Effector CD8-positive, alpha-beta T cell (primary cell): ENCODE results near the gene ANKRD66.
"Not testable (repeated sequence)": the region's sequence is repeated elsewhere in the genome, so short reads cannot be mapped to it uniquely, and the experiment has no call there.

Source experiments
- DNase-seq: peaks from one replicate; lab custom pipeline; 2025; lab: John Stamatoyannopoulos, UW
- total RNA-seq, 4 experiments: gene quantifications; one replicate each; lab custom pipeline; 2026; lab: John Stamatoyannopoulos, UW

ANKRD66 gene
- total RNA-seq, result 0 reads per million in 4 experiments

- no peak for DNase-seq
These were observed at the start of gene ANKRD66 for GRCh38 chr6:46746696-46747095. TSS of gene ANKRD66 (plus strand) at chr6:46746933. CDS start at chr6:46751949, 5,016 bp downstream.

- no peak for DNase-seq
These were observed 46.8 kb upstream of the ANKRD66 start for GRCh38 chr6:46699970-46700369.

DNA sequence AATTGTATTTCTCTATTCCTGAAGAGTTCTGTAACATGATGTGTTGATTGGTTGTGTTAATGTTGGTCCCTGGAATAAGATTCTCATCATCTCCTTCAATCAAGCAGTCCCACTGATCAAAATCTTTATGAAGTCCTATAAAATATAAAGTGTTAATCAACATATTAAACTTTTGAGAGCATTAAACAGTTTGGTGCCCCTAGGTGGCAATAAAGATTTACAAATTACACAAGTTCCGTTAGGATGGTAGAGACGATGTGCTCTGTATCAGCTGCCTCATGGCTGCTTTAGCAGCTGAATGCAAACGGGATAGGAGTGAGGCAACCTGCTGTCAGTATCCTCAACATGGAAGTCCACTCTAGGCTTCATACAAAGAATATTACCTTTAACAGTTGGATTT lies 42.2 kb upstream of the ANKRD66 start:
- DNase-seq, result no peak

DNA sequence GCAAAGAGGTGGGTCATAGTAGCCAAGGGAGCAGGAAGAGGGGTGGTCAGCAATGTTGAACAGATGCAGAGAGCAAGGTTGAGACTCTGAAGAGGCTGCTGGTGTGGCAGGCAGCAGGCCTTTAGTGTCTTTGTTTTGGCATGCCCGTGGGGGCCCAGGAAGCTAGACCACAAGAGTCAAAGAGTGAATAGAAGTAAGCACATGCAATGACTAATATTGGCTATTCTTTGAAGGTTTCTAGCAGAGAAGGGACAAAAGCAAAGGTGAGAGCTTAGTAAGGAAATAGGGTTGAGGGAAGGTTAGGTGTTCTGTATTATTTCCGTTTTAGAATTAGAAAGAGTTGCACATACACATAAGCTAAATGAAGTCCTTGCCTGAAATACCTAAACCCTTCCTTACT lies 40.3 kb upstream of the ANKRD66 start:
- DNase-seq, result no peak

DNA sequence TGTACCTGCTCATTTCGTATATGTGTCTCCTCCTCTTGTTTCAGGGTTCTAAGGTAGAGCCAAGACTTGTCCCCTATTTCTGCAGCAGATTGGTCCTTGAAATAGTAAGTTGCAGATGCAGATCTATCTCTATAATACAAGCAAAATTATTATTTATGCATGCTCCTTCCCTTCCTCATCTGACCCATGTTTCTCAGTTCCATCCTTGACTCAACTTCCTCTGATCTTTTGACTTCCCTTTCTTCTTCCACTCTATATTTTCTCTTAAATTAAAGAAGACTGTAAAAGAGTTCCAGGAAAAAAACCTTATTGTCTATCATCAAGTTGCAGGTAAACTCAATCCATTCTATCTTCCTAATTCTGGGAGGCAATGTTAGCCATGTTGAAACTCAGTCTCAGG lies 35.2 kb upstream of the ANKRD66 start:
- DNase-seq, result no peak

DNA sequence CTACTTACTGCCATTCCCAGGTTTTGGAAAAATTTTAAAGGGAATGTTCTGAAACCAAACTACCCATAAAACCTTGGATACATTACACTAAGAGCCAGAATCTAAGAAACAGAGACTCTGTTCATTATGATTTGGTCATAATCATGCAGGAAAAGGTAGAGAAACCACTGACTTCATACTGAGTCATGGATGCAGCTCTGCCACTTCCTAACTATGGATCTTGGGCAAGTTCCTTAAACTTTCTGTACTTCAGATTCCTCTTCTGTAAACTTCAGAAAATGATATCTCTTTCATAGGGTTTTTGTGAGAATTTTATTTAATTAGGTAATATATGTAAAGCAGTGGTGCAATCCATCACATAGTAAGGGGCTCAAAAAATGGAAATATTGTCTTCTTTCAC lies 31.6 kb upstream of the ANKRD66 start:
- DNase-seq, result no peak

GRCh38 chr6:46719099-46719498 lies 27.6 kb upstream of the ANKRD66 start:
- DNase-seq, result no peak

DNA sequence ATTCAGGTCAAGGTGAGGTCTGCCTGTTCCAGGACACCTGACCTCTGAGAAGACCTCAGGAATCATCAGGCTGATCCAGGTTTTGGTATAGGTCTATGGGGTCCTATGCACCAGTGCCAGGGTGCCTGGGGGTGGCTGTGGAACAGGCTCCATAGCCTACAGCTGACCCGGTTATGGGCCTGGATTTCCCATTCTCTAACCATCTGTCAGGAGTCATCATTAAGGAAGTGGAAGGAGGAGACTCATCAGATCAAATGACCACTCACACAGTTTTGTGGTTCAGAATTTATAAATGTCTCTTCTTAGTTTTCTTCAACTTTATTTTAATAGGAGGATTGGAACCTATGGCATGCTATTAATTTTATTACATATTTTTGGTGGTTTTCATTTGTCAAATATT lies 26.3 kb upstream of the ANKRD66 start:
- DNase-seq, result no peak

DNA sequence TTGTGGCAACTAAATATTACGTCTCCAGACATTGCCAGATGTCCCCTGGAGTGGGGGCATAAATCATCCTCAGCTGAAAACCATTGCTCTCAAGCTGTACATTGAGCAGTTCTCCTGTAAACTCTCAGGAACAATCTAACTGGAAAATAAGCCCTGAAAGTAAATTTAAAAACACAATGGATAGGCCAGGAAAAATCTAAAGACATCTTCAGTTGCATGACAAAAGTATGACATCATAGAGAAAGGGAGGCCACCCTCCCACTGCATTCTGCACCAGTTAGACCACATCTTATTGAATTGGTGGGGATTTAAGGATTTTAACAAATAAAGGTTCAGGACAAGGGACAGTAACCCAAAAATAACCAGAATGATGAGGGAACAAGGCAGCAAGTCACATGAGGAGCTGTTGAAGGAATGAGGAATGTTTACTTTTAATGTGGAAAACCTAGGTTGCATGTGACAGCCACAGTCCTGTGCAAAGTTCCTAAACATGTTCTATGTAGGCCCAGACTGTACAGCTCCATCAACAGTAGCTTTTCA lies 16.9 kb upstream of the ANKRD66 start:
- no peak for DNase-seq

DNA sequence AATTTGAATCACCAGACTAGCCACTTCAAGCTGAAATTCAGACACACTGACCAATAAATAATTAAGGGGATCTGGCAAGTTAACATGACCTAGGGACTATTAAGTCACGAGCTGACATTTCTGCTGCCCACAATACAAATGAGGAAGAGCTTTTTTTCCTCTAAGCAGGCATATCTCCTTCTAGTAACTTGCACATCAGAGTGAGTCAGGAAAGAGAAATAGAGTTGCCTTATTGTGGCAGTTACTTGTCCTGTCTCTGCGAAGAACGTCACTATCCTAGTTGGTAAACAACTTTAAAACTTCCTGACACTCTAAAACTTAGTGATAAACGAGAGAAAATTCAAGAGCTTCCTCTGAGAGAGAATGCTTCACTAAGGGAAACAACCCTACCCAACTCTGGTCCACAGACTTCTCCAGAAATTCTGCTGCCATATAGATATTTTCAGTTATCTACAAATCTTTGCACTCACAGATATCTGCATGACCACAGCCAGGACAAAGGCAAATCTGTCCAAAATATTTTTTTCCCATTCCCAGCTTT lies 15.7 kb upstream of the ANKRD66 start:
- no peak for DNase-seq

DNA sequence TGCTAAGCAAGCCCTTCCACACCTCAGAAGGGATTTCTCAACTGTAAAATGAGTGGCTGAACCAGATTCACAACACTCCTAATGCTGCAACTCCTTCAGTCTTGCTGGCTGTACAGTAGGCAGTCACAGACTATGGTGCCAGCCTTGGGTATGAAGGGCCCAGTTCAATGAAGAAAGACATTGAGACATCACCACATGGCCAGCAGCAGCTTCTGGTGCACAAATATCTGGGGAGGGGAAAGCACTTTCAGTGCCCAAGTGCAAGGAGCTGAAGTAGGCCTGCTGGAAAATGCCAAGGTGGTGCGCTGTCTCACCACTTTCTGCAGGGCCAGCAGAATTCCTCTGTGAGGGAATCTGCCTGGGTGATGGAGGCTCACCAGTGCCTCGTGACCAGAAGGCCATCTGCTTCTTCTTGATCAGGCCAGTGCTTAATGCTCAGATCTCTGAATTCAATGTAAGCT lies 13.4 kb upstream of the ANKRD66 start:
- DNase-seq, result no peak

DNA sequence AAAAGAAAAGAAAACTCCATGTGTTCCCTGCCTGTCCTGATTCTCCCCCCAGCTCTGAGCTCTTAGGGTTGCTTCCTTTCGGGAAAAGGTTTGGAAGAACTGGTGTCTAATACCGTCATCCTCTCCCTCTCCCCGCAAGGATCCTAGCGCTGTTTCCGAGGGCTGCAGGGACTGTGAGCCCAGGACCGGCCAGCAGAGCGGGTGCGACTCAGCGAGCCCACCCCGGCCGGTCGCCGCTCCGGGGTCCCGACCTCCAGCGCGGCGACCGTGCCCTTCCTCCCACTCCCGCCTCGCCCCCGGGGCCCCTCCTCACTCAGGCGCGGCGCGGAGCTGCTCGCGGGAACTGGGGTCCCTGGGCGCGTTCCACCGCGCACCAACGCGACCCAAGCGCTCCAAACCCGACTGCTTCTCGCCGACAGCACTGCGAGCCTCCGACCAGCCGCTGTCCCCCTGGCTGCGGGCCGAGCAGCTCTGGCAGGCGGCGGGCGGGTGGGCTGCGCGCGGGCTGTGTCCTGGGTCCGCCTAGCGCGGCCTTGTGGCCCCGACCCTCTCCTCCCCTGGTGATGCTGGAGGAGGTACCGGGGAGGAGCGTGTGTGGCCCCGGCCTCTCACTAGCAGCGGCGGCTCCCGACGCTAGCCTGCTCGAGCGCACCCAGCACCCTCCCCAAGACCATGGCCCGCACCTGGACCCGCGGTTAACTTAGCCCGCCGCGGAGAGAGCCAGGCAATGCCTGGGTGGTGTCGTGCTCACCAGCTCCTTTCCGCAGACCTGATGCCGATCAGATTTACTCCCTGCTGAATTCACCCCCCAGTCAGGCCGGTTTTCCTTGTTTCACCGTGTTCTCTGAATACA lies 11.6 kb upstream of the ANKRD66 start, which contains the start of gene PLA2G7:
TSS of gene PLA2G7 (minus strand) at position 509 of the 853 bp plus-strand sequence. CDS start 12,484 bp downstream, outside the sequence.
- DNase-seq, result no peak

DNA sequence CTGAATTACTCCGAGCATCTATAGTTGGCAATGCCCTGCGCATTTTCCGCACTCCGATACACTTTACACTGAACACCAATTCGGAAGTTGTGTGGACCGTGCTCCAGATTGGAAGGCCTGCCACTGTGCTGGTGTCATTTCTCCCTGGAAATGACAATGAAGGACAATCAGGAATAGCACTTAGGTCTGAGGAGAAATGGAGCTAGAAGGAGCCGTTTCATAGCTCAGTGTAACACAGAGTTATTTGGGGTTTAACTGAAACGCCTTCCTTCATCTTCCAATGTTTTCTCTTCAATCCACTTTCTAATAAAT lies 11.1 kb upstream of the ANKRD66 start:
- no peak for DNase-seq

GRCh38 chr6:46736906-46737305 lies 9.8 kb upstream of the ANKRD66 start:
- no peak for DNase-seq

DNA sequence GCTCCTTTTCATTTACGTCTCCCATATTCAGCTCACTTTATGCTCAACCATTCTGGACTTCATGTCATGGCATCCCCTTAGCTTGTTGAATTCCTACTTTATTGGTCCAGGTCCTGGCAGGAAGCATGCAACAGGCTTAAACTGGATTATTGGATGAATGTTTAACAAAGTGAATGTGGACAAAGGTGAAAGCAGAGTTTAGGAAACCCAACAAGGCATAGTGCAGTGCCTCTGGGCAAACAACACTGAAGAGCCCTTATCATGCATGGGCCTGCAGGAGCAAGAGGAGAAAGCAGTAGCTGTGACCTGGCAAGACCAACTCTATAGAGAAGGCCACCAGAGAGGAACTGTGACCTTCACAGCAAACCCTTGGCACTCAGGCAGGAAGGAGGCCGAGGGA lies 5.3 kb upstream of the ANKRD66 start:
- no peak for DNase-seq

GRCh38 chr6:46741910-46742309 lies 4.8 kb upstream of the ANKRD66 start:
- no peak for DNase-seq

DNA sequence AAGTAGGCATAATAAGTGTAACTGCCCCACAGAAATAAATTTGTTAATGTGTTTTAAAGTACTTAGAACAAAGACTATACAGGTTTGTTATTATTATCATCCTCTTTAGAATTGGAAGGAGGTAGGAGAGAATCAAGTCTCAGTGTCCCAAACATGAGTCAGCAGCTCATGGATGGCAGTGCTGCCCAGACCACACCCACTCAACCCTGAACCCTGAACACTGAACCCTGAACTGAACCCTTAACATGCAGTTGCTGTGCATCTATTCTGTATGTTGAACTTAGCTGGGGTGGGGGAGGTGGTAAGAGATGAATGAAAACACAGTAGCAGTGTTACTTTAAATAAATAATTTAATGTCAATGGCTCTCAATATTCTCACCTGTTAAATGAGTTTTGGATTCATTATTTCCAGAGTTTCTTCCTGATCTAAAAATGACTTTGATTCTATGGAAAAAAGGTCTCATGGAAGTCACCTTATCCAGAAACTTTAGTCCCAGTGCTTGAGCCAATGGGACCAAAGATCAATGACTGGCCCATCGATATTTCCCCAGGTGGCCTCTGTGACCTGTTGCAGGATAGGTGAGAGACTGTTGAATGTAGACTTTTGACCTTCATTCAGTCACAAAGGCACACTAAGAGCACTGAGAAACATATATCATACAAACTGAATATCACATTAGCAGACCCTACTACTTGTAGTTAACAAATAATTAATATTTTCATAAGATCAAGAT lies 3.1 kb upstream of the ANKRD66 start:
- no peak for DNase-seq

GRCh38 chr6:46744159-46744725 lies 2.5 kb upstream of the ANKRD66 start:
- not testable (repeated sequence) for DNase-seq

DNA sequence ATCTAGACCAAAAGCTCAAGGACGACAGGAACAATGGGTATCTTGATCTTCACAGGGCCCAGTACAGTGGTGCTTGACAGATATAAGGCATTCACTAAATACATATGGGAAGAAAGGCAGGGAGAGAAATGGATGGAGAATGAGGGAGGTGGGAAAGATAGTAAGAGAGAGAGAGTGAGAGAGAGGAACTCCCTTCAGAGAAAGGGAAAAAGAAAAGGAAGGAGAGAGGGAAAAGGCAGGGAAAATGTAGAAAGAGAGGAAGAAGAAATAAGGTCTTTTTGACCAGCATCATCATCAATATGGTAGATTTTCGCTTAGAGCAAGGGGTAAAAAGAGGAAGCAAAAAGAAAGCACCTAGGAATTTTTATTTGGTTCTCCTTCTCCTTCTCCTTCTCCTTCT lies 760 bp upstream of the ANKRD66 start:
- DNase-seq, result no peak

DNA sequence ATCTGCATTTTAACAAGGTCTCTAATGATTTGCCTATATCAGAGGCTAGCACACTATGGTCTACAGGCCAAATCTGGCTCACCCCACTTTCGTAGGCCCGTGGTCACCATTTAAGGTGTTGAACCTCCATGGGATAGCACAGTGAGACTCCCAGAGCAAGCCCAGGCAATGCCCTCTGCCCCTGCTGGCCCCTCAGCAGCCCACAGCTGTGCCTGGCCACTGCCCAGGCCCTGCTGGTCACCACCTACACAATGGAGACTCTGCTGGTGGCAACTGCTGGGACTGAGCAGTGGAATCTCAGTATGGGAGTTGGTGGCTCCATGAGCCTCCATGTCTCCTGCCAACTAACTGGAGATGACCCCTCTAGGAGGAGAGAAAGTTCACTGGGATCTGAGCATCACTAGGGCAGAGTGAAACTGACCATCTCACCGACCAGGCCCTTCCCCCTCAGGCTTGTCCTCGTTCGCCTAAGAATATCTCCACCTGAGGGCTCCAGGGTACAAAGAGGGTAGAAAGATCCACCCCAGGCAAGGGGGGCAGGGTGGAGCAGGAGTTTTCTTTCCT lies 2.3 kb downstream of the ANKRD66 start:
- DNase-seq, result no peak

- no peak for DNase-seq
These were observed 3.0 kb downstream of the ANKRD66 start for GRCh38 chr6:46749731-46750130.

DNA sequence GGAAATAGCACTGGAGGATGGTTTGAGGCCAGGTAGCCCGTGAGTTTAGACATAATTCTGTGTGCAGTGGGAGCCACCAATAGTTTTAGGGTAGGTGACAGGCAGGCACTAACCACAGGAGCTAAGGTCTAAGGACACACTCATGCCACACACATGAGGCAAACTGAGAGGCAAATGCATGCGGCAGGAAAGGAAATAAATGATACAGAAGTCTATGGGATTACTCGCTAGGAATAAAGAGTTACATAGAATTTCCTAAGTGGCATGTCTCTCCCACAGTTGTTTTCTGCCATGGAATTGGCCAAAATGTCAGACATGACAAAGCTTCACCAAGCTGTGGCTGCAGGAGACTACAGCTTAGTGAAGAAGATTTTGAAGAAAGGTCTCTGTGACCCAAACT lies 4.9 kb downstream of the ANKRD66 start:
- DNase-seq, result no peak
